Effector memory CD8-positive, alpha-beta T cell (primary cell): Measurements from ENCODE around the gene FOXS1.
A peak's percentile ranks its signal among the peaks of the same experiment; 100 is the strongest.

Experiments used
- ATAC-seq: fragments of 150-1000 bp; cut with Tn5 transposase; replicated peaks from 2 replicates; pipeline ENCODE4 v1.10.0; 2021; ENCODE audit warnings: mild to moderate bottlenecking, moderate library complexity
- DNase-seq, 3 experiments: peaks; one replicate each; pipeline ENCODE4 v3.0.0; 2021
- H3K27ac Mint-ChIP-seq, 2 donors: one replicate each; pipeline ENCODE4 v1.8.0; 2022; ENCODE audit warnings: mild to moderate bottlenecking in 2 of 2, mixed read lengths in 2 of 2, moderate library complexity in 2 of 2
- H3K27me3 Mint-ChIP-seq, 2 donors: one replicate each; pipeline ENCODE4 v1.8.0; 2022; ENCODE audit warnings: mixed read lengths in 2 of 2
- H3K36me3 Mint-ChIP-seq: one replicate; pipeline ENCODE4 v1.8.0; 2022; ENCODE audit warnings: mild to moderate bottlenecking, moderate library complexity, mixed read lengths; ENCODE audit not compliant: insufficient read depth
- H3K4me1 Mint-ChIP-seq, 2 donors: one replicate each; pipeline ENCODE4 v1.8.0; 2022; ENCODE audit warnings: low read depth in 2 of 2, mixed read lengths in 2 of 2
- H3K4me3 Mint-ChIP-seq, 2 donors: one replicate each; pipeline ENCODE4 v1.8.0; 2022; ENCODE audit warnings: mild to moderate bottlenecking in 2 of 2, mixed read lengths in 2 of 2, moderate library complexity in 2 of 2
- H3K9me3 Mint-ChIP-seq, 2 donors: one replicate each; pipeline ENCODE4 v1.8.0; 2022; ENCODE audit warnings: mixed read lengths in 2 of 2

Gene FOXS1

DNA sequence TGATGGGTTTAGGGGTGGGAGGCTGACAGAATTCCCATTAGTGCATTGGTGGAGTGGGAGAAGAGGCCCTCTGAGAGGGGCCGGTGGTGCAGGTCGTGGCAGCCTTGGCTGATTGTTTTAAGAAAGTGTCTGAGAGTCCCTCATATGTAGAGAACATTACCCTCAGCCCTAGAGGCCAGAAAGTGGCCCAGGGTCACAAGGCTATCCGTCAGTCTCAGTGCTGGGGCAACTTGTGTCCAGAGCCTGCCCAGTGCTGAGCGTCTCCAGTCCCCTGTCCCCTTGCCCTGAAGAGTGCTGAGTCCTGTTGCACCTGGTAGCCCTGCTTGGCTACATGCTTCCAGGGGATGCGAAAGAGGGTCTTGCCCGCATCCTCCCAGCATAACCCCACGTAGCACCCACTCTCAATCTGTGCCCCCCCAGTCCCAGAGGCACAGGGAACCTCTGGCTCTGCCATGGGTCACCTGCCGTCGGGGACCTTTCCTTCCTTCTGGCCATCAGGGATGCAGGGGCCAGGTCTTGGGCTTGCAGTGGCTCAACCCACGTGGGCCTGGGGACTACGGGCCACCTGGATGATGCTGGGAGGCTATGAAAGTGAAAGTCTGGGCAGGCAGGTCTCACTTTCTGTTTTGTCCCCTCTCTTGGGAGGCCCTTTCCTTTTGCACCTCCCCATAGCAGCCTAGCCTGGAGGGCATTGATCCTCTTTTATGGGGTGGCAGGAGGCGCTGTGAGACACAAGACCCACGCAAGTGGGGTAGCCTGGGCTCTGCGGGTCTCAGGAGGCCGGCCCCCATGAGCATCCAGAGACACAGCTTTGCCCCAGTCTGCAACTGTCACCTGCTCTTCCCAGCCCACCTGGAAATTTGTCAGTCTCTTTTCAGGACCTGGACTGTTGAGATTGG is 12.7 kb upstream of the FOXS1 start:
- H3K4me3 Mint-ChIP-seq, result no peak overlapping the region
- ATAC-seq, result no peak
- no peak for DNase-seq
- no peaks in the 10 kb centered on the region for H3K9me3 Mint-ChIP-seq
- no peak overlapping the region for H3K27ac Mint-ChIP-seq
- peaks cover 0 to 6% of the 10 kb centered on the region in 2 donors for H3K27me3 Mint-ChIP-seq
- H3K4me1 Mint-ChIP-seq, result peaks cover 10 to 11% of the 10 kb centered on the region in 2 donors
- H3K36me3 Mint-ChIP-seq, result peaks cover 2% of the 10 kb centered on the region

GRCh38 chr20:31856516-31856915 is 11.1 kb upstream of the FOXS1 start:
- Mint-ChIP-seq H3K27me3 (peaks cover 4 to 8% of the 10 kb centered on the region in 2 donors), H3K36me3 (peaks cover 2% of the 10 kb centered on the region), H3K27ac (no peak overlapping the region), H3K4me1 (peaks cover 6 to 7% of the 10 kb centered on the region in 2 donors), H3K4me3 (no peak overlapping the region), H3K9me3 (no peaks in the 10 kb centered on the region)
- DNase-seq, result no peak
- ATAC-seq, result no peak

GRCh38 chr20:31853481-31853880 is 8.1 kb upstream of the FOXS1 start:
- H3K27ac Mint-ChIP-seq, result no peak overlapping the region
- H3K4me3 Mint-ChIP-seq, result no peak overlapping the region
- no peak for DNase-seq
- no peaks in the 10 kb centered on the region for H3K36me3 Mint-ChIP-seq
- ATAC-seq, result no peak
- H3K4me1 Mint-ChIP-seq, result peaks cover 0 to 3% of the 10 kb centered on the region in 2 donors
- peaks cover 20 to 24% of the 10 kb centered on the region in 2 donors for H3K27me3 Mint-ChIP-seq
- no peaks in the 10 kb centered on the region for H3K9me3 Mint-ChIP-seq

DNA sequence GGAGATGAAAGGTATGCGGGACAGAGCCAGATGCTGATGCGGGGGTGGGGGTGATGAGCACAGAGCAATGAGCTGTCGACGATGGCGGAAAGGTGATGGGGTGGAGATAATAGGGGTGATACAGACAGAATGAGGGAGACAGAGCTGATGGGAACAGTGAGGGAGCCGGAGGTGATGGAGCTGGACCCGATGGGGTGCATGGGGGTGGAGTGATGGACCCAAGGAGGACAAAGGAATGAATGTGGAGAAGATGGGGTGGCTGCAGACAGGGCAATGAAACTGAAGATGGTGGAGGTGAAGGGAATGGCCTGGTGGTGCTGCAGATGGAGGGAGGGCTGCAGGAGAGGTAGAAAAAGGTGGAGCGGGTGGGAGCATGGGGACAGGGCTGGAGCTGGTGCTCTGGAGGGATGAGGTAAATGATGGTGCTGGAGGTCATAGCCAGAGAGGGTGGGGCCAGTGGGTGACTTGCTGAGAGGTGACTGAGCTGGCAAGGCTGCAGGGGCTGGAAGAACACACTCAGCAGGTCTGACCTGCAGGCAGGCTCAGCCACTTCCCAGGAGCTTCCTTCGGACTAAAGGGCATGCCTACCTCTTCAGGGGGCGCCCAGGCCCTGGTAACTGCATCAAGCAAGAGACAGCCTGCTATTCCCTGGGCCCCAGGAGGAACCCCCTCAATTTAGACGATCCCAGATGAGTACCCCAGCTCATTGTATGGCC is 6.0 kb upstream of the FOXS1 start:
- Mint-ChIP-seq H3K4me3 (no peak overlapping the region), H3K36me3 (no peaks in the 10 kb centered on the region), H3K27me3 (peaks cover 20 to 24% of the 10 kb centered on the region in 2 donors), H3K4me1 (no peaks in the 10 kb centered on the region), H3K9me3 (no peaks in the 10 kb centered on the region), H3K27ac (no peak overlapping the region)
- ATAC-seq, result no peak
- DNase-seq, result no peak

- H3K36me3 Mint-ChIP-seq, result no peaks in the 10 kb centered on the region
- no peak for ATAC-seq
- peaks cover 20 to 24% of the 10 kb centered on the region in 2 donors for H3K27me3 Mint-ChIP-seq
- no peak for DNase-seq
- H3K9me3 Mint-ChIP-seq, result no peaks in the 10 kb centered on the region
- H3K27ac Mint-ChIP-seq, result no peak overlapping the region
- no peaks in the 10 kb centered on the region for H3K4me1 Mint-ChIP-seq
- H3K4me3 Mint-ChIP-seq, result no peak overlapping the region
Measured at GRCh38 chr20:31849306-31849930, 4.0 kb upstream of the FOXS1 start.

- Mint-ChIP-seq H3K27ac (no peak overlapping the region), H3K9me3 (no peaks in the 10 kb centered on the region), H3K27me3 (peaks cover 20 to 24% of the 10 kb centered on the region in 2 donors), H3K36me3 (no peaks in the 10 kb centered on the region), H3K4me1 (no peaks in the 10 kb centered on the region), H3K4me3 (no peak overlapping the region)
- no peak for ATAC-seq
- DNase-seq, result no peak
Measured at GRCh38 chr20:31848088-31848999, 2.9 kb upstream of the FOXS1 start.

DNA sequence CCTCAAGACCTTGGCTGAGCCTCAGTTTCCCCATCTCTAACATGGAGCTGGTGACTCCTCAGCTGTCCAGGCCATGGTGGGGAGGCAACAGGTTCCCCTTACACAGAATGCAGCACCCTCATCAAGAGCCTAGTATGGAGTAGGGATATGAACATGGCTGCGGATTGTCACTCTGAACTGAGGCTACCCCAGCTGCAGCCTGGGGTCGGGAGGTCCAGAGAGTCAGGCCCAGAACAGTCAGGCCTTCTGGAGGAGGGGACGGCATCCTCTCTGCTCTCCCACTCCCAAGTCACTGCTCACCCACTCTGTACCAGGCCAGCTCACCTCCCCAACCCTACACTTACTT is 1.4 kb upstream of the FOXS1 start:
- ATAC-seq (no peak), DNase-seq (no peak)
- H3K9me3 Mint-ChIP-seq, result no peaks in the 10 kb centered on the region
- H3K4me3 Mint-ChIP-seq, result no peak overlapping the region
- no peaks in the 10 kb centered on the region for H3K4me1 Mint-ChIP-seq
- H3K27me3 Mint-ChIP-seq, result peaks cover 19 to 24% of the 10 kb centered on the region in 2 donors
- no peaks in the 10 kb centered on the region for H3K36me3 Mint-ChIP-seq
- no peak overlapping the region for H3K27ac Mint-ChIP-seq

- H3K9me3 Mint-ChIP-seq, result no peaks in the 10 kb centered on the region
Measured at GRCh38 chr20:31844737-31845299, 586 bp downstream of the FOXS1 start.

DNA sequence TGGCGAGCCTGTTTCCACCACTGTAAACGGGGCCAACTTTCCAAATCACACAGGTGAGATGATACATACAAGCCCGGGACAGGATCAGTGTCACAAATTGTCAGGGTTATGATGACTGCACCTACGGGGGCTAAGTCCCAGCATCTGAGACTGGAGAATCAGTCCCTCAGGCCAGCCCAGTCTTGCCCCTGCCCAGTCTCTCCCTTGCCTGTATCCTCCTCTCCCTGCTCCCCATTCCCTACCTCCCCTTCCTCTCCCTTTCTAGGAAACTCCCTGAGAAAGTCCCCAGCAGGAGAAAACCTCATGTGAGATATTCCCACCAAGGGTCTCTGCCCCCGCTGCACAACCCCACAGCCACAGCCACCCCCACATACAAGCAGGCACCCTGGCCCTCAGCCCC is 1.5 kb downstream of the FOXS1 start:
- Mint-ChIP-seq H3K36me3 (no peaks in the 10 kb centered on the region), H3K4me3 (no peak overlapping the region), H3K27ac (peak overlapping the region in 1 of 2 donors; percentile 28), H3K9me3 (no peaks in the 10 kb centered on the region), H3K4me1 (no peaks in the 10 kb centered on the region), H3K27me3 (peaks cover 0 to 5% of the 10 kb centered on the region in 2 donors)
- ATAC-seq (peak; percentile 30), DNase-seq (no peak)

More at GRCh38 chr20:31844737-31845299, 586 bp downstream of the FOXS1 start:
- H3K27me3 Mint-ChIP-seq, result peaks cover 0 to 7% of the 10 kb centered on the region in 2 donors
- no peaks in the 10 kb centered on the region for H3K36me3 Mint-ChIP-seq
- H3K27ac Mint-ChIP-seq, result no peak overlapping the region
- DNase-seq, result no peak
- peak; percentile 18 for ATAC-seq
- H3K4me3 Mint-ChIP-seq, result no peak overlapping the region
- H3K4me1 Mint-ChIP-seq, result no peaks in the 10 kb centered on the region

GRCh38 chr20:31843288-31843687 is 2.1 kb downstream of the FOXS1 start:
- Mint-ChIP-seq H3K27ac (peak overlapping the region in 1 of 2 donors; percentile 28), H3K4me3 (no peak overlapping the region), H3K4me1 (no peaks in the 10 kb centered on the region), H3K36me3 (no peaks in the 10 kb centered on the region), H3K9me3 (no peaks in the 10 kb centered on the region), H3K27me3 (no peaks in the 10 kb centered on the region)
- DNase-seq (no peak), ATAC-seq (peak; percentile 10)

DNA sequence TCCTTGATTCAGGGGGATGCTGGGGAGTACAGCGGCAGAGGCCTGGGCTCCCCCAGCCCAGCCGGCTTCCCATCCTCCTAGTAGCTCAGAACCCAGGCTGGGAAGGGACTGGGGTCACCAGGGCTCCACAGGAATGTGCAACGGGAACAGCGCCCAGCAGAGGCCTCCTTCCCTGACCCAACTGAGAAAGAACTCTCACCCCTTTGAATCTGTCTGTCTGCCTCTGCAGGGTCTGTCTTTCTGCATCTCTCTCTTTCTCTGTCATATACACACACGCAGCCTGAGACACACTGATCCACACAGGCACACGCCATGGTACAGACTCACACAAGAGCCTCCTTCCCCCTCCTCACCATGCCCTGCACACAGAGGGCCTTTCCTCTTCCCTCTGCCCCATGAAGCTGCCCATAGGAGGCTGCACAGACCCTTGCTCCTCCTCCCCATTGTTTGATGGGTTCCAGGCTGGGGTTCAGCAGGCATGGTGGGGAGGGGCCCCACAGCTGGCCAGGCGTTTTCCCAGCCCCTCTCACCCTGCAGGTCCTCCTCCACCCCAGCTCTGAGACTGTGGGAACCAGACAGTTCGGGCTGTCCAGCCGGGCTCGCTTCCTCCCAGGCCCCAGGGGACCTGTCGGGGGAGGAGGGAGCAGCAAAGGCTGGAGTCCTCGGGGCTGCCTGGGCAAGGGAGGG is 2.8 kb downstream of the FOXS1 start:
- Mint-ChIP-seq H3K9me3 (no peaks in the 10 kb centered on the region), H3K4me3 (no peak overlapping the region), H3K4me1 (no peaks in the 10 kb centered on the region), H3K36me3 (no peaks in the 10 kb centered on the region), H3K27ac (no peak overlapping the region), H3K27me3 (no peaks in the 10 kb centered on the region)
- ATAC-seq (no peak), DNase-seq (no peak)

DNA sequence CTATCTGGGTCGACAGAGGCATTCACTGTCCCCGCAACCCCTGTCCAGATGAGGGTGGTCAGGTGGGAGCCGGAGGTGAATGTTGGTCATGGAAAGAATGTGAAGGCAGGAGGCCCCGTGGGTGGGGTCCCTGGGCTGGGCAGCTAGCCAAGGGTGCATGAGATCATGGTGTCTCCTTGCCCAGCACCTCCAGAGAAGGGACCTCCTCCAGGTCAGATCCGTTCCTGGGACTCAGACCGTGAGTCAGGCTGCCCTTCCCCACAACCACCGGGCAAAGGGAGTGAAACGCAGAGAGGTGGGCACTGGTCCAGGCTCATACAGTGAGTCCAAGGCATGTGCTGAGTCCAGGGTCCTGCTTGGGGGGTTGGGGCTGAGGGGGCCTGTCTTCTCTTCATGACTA is 3.5 kb downstream of the FOXS1 start:
- ATAC-seq (no peak), DNase-seq (no peak)
- no peaks in the 10 kb centered on the region for H3K27me3 Mint-ChIP-seq
- H3K27ac Mint-ChIP-seq, result no peak overlapping the region
- H3K4me1 Mint-ChIP-seq, result no peaks in the 10 kb centered on the region
- H3K36me3 Mint-ChIP-seq, result peaks cover 3% of the 10 kb centered on the region
- no peak overlapping the region for H3K4me3 Mint-ChIP-seq
- no peaks in the 10 kb centered on the region for H3K9me3 Mint-ChIP-seq
